Activated CD4-positive, alpha-beta memory T cell treated with anti-CD3 and anti-CD28 coated beads for 36 hours (primary cell): ENCODE measurements around the gene ADAT3. TPM values are rescaled to one million over a fixed set of nuclear protein-coding genes. Genes with fewer than 3 reads are reported as not detected.

Source experiments
- CTCF ChIA-PET: fragments of 350-600 bp; sonication (Branson Sonifier 250); formaldehyde crosslinking; loops from one replicate; lab custom pipeline; 2021; ENCODE audit warnings: antibody characterized with exemption, inconsistent platforms; lab: Charles Lee
- POLR2A ChIA-PET: fragments of 350-600 bp; sonication (Branson Sonifier 250); formaldehyde crosslinking; loops from one replicate; lab custom pipeline; 2021; ENCODE audit warnings: antibody characterized with exemption; lab: Charles Lee
- DNase-seq: peaks from one replicate; pipeline ENCODE4 v3.0.0-alpha.2; 2020
- H3K27ac Mint-ChIP-seq: one replicate; pipeline ENCODE4 v1.8.0; 2021; ENCODE audit warnings: mixed read lengths
- H3K27me3 Mint-ChIP-seq: one replicate; pipeline ENCODE4 v1.8.0; 2021; ENCODE audit warnings: mixed read lengths
- H3K36me3 Mint-ChIP-seq: one replicate; pipeline ENCODE4 v1.8.0; 2021; ENCODE audit warnings: mixed read lengths
- H3K4me1 Mint-ChIP-seq: one replicate; pipeline ENCODE4 v1.8.0; 2021; ENCODE audit warnings: low read depth, mixed read lengths
- H3K4me3 Mint-ChIP-seq: one replicate; pipeline ENCODE4 v1.8.0; 2021; ENCODE audit warnings: mild to moderate bottlenecking, mixed read lengths
- H3K9me3 Mint-ChIP-seq: one replicate; pipeline ENCODE4 v1.8.0; 2021; ENCODE audit warnings: mixed read lengths
- intact Hi-C: fragments of 100-400 bp; cut with micrococcal nuclease; formaldehyde crosslinking; loops from one replicate; pipeline ENCODE4 v1.15.1; 2023
- total RNA-seq, 2 experiments: library from RNA; stranded (reverse); gene quantifications; one replicate each; pipeline ENCODE4 v1.2.3, GENCODE V29; 2021

ADAT3 gene
- total RNA-seq, 2 experiments from 2014 or later = 5.7 to 5.8 TPM

DNA sequence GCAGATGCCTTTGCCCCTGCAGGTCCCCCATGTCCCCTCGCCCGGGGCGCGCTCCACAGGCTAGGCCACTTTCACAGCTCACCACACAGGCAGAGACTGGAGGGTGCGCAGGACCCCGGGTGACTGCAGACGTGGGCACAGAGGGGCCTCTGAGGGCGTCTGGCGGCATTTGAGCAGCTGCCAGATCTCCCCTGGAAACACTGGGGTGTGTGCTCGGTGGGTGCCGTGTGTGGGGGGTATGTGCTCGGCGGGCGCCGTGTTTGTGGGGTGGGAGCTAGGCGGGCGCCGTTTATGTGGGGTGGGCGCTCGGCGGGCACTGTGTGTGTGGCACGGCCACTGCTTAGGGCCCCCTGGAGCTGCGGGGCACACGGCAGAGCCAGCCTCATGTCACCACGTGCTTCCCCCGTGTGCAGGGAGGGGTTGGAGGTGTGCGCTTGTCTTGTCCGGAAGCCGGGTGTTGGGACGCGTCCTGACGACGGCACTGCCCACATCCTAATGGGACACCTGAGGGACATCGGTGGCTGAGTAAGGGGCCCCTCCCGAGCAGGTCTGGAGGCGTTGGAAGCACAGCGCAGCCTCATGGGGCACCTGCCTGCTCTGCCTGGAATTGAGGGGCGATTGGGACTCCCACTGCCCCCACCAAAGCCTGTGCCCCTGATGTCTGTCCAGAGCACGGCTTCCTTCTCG, 52.5 kb downstream of the ADAT3 start:
- Mint-ChIP-seq H3K36me3 (no peaks in the 10 kb centered on the region), H3K27ac (no peak overlapping the region), H3K9me3 (no peaks in the 10 kb centered on the region), H3K4me1 (peaks cover 15% of the 10 kb centered on the region), H3K4me3 (no peak overlapping the region), H3K27me3 (no peaks in the 10 kb centered on the region)
- POLR2A ChIA-PET = no interaction called here
- CTCF ChIA-PET = no interaction called here
- intact Hi-C loops = no loop called here
- no peak for DNase-seq

DNA sequence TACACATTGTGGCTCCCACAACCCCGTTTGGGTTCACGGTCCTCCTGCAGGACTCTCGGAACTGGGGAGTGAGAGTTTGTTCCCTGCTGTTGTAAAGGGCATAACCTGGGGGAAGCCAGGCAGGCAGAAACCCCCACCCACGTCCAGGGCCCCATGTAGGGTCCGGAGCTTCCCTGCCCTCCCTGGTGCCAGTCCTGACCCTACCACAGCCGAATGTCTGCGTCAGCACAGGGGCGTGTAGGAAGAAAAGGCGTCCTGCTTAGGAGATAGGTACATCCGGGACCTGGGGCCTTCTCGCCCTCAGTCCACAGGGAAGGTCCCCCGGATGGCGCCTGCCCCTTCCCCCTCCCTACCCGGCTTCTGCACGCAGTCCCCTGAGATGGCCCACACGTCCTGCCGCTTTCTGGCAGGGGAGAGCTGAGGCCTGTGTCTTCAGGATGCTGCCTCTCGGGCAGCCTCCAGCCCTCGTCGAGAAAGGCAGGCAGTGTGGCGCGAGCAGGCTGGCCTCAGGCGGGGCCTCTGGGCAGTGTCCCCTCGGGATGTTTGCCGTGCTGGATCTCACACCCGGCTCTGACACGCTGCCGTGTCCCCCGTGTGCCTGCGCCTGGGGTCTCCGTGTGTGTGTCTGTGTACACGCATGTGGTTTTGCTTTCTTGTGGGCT, 54.9 kb downstream of the ADAT3 start:
- intact Hi-C loops = no loop called here
- ChIA-PET CTCF (no interaction called here), POLR2A (no interaction called here)
- H3K27me3 Mint-ChIP-seq = no peaks in the 10 kb centered on the region
- DNase-seq = no peak
- no peaks in the 10 kb centered on the region for H3K9me3 Mint-ChIP-seq
- no peaks in the 10 kb centered on the region for H3K36me3 Mint-ChIP-seq
- H3K27ac Mint-ChIP-seq = no peak overlapping the region
- peaks cover 13% of the 10 kb centered on the region for H3K4me1 Mint-ChIP-seq
- no peak overlapping the region for H3K4me3 Mint-ChIP-seq

DNA sequence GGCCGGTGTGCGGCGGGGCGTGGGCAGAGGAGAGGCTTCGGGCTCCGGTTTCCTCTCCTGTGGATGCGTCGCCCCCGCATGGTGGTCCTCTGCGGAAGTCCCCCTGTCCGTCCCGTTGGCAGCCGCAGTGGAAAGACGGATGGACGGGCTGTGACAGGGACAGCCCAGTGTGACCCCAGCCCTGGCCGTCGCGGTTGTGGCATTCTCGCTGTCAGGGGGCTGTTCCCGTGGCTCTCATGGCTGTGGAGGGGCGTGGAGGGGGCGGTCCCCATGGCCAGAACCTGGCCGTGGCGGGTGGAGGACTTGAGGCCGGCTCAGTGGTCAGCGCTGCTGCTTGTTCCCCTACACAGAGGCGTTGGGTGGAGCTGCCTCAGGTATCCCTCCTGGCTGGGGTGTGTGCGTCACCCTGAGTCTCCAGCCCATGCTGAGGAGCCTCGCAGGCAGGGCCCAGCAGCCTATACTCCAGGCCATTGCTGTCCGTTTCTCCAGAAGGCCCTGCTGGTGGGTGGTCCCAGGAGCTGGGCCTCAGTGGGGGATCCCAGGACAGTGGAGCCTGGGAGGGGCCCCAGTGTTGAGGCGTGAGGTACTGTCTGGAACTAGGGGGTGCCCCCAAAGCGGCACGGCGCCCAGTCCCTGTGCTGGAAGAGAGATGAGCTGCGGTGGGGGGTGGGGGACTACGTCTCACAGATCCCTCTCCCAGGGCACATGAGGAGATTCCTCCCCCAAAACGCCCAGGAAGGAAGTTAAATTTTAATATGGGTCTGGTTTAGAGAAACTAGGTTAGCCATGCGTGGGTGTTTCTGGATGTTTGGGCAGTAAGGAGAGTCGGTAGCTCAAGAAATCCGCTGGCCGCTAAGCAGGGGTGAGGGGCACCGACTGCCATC, 56.0 kb downstream of the ADAT3 start:
- Mint-ChIP-seq H3K4me3 (no peak overlapping the region), H3K9me3 (no peaks in the 10 kb centered on the region), H3K36me3 (peaks cover 2% of the 10 kb centered on the region), H3K27ac (peak overlapping the region; percentile 33), H3K27me3 (no peaks in the 10 kb centered on the region), H3K4me1 (peaks cover 16% of the 10 kb centered on the region)
- intact Hi-C loops = no loop called here
- CTCF ChIA-PET = no interaction called here
- DNase-seq = no peak
- POLR2A ChIA-PET = no interaction called here

DNA sequence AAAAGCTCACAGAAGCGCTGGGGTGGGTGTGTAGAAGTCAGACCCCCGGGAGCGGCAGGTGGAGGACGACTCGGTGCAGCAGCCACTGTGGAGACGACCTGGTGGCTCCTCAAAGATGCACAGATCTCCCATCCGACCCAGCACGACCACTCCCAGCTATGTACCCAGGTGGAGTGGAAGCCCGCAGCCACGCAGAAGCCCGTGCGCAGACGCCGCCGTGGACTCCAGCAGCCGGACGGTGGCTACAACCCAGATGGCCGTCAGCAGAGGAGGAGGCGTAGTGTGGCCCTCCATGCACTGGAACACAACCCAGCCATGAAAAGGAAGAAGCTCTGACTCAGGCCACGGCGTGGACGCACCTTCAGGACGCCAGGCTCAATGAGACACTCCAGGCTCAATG, 57.5 kb downstream of the ADAT3 start:
- Mint-ChIP-seq H3K36me3 (peaks cover 3% of the 10 kb centered on the region), H3K4me1 (peaks cover 21% of the 10 kb centered on the region), H3K27me3 (no peaks in the 10 kb centered on the region), H3K27ac (no peak overlapping the region), H3K4me3 (no peak overlapping the region), H3K9me3 (no peaks in the 10 kb centered on the region)
- DNase-seq = no peak
- intact Hi-C loops = no loop called here
- CTCF ChIA-PET = no interaction called here
- POLR2A ChIA-PET = interaction anchor here (0.6 kb wide), 1 partner anchor 10 kb away, joined by 3 read pairs; no protein-coding TSS in a partner anchor

Other genes starting within 250 kb of the ADAT3 start
- gene ONECUT3, start 151.9 kb upstream of the ADAT3 start, total RNA-seq = not detected
- gene ATP8B3, start 93.1 kb upstream of the ADAT3 start, total RNA-seq = 1 to 10 TPM; 9.6 to 10.0 TPM
- gene REXO1, start 56.9 kb upstream of the ADAT3 start, total RNA-seq = 10 to 100 TPM; 41.9 to 45.3 TPM
- 10 to 100 TPM; 23.3 to 24.2 TPM for gene KLF16, start 41.8 kb upstream of the ADAT3 start, total RNA-seq
- 100 to 1,000 TPM; 108 to 110 TPM for gene ABHD17A, start 19.9 kb upstream of the ADAT3 start, total RNA-seq
- gene SCAMP4, start within 50 bp of the ADAT3 start, total RNA-seq = 10 to 100 TPM; 24.2 to 28.4 TPM
- 10 to 100 TPM; 63.7 to 66.2 TPM for gene CSNK1G2, start 35.8 kb downstream of the ADAT3 start, total RNA-seq
- 10 to 100 TPM; 37.3 to 42.9 TPM for gene BTBD2, start 110.3 kb downstream of the ADAT3 start, total RNA-seq
- gene MKNK2, start 145.8 kb downstream of the ADAT3 start, total RNA-seq = 100 to 1,000 TPM; 143 to 157 TPM
- gene MOB3A, start 190.9 kb downstream of the ADAT3 start, total RNA-seq = 100 to 1,000 TPM; 117 to 122 TPM
- gene IZUMO4, start 191.5 kb downstream of the ADAT3 start, total RNA-seq = 10 to 100 TPM; 14.2 to 16.4 TPM
- gene AP3D1, start 246.2 kb downstream of the ADAT3 start, total RNA-seq = 10 to 100 TPM; 84.6 to 89.1 TPM